HepG2 (cell line): Measurements from ENCODE around the gene ANO9. TPM values are rescaled to one million over a fixed set of nuclear protein-coding genes. Genes with fewer than 3 reads are reported as not detected.

Source experiments
- CAMTA2 ChIP-seq: sonication (generic); formaldehyde crosslinking; IDR thresholded peaks from 2 replicates; pipeline ENCODE4 v1.4.0; 2020; ENCODE audit warnings: mild to moderate bottlenecking, missing genetic modification reagents, borderline replicate concordance
- GTF3A ChIP-seq: sonication (generic); formaldehyde crosslinking; conservative IDR thresholded peaks from 2 replicates; pipeline ENCODE4 v1.4.0; 2020; ENCODE audit warnings: mild to moderate bottlenecking, missing genetic modification reagents
- KMT2B ChIP-seq: IDR thresholded peaks from 2 replicates; pipeline ENCODE4 v1.6.1; 2016; ENCODE audit warnings: missing genetic modification reagents, missing compliant biosample characterization
- MEIS2 ChIP-seq: sonication (generic); formaldehyde crosslinking; IDR thresholded peaks from 2 replicates; pipeline ENCODE4 v1.9.0; 2021; ENCODE audit warnings: mild to moderate bottlenecking, missing genetic modification reagents
- MTF1 ChIP-seq: sonication (generic); formaldehyde crosslinking; IDR thresholded peaks from 2 replicates; pipeline ENCODE4 v1.5.0; 2020; ENCODE audit warnings: missing genetic modification reagents
- MXD1 ChIP-seq: sonication (generic); formaldehyde crosslinking; IDR thresholded peaks from 2 replicates; pipeline ENCODE4 v1.4.0; 2020; ENCODE audit warnings: mild to moderate bottlenecking, missing genetic modification reagents
- NFKB2 ChIP-seq: sonication (generic); formaldehyde crosslinking; IDR thresholded peaks from 2 replicates; pipeline ENCODE4 v1.4.0; 2020; ENCODE audit warnings: missing genetic modification reagents, borderline replicate concordance
- PHF5A ChIP-seq: IDR thresholded peaks from one replicate; pipeline ENCODE4 v1.6.1; 2018; ENCODE audit warnings: low read depth, missing genetic modification reagents; ENCODE audit not compliant: unreplicated experiment
- PTBP1 ChIP-seq: fragments of 200-400 bp; formaldehyde crosslinking; IDR thresholded peaks from 2 replicates; pipeline ENCODE4 v1.6.1; 2018; ENCODE audit warnings: low read length, low read depth; ENCODE audit not compliant: poor library complexity, severe bottlenecking
- SMC3 ChIP-seq: IDR thresholded peaks from 2 replicates; pipeline ENCODE4 v1.6.1; 2011; ENCODE audit warnings: low read length, improper control_type of control experiment
- SRSF4 ChIP-seq: fragments of 200-400 bp; formaldehyde crosslinking; IDR thresholded peaks from one replicate; pipeline ENCODE4 v1.6.1; 2018; ENCODE audit warnings: mild to moderate bottlenecking, low read depth, low read length, moderate library complexity; ENCODE audit not compliant: poor library complexity, severe bottlenecking
- STAT5B ChIP-seq: sonication (generic); formaldehyde crosslinking; IDR thresholded peaks from 2 replicates; pipeline ENCODE4 v1.4.0; 2020; ENCODE audit warnings: missing genetic modification reagents
- ZBTB1 ChIP-seq: sonication (generic); formaldehyde crosslinking; IDR thresholded peaks from 2 replicates; pipeline ENCODE4 v1.4.0; 2020; ENCODE audit warnings: missing genetic modification reagents, borderline replicate concordance
- ZBTB40 ChIP-seq, 2 experiments: fragments of 450-650 bp in 1 of 2; sonication (generic) in 1 of 2; formaldehyde crosslinking in 1 of 2; IDR thresholded peaks; 2 replicates each; pipeline versions ENCODE4 v1.6.1 to v1.8.0; 2016 to 2022; ENCODE audit warnings: antibody characterized with exemption in 1 of 2, mild to moderate bottlenecking in 1 of 2, missing genetic modification reagents in 1 of 2
- ZNF12 ChIP-seq: sonication (generic); formaldehyde crosslinking; IDR thresholded peaks from 2 replicates; pipeline ENCODE4 v1.5.0; 2020; ENCODE audit warnings: missing genetic modification reagents
- ZNF468 ChIP-seq: sonication (generic); formaldehyde crosslinking; IDR thresholded peaks from 2 replicates; pipeline ENCODE4 v1.8.0; 2022; ENCODE audit warnings: mild to moderate bottlenecking, moderate library complexity, missing genetic modification reagents
- ZNF577 ChIP-seq: sonication (generic); formaldehyde crosslinking; IDR thresholded peaks from 2 replicates; pipeline ENCODE4 v1.4.0; 2020; ENCODE audit warnings: mild to moderate bottlenecking, low read depth, missing genetic modification reagents, borderline replicate concordance
- ZNF703 ChIP-seq: sonication (generic); formaldehyde crosslinking; IDR thresholded peaks from 2 replicates; pipeline ENCODE4 v1.5.1; 2020; ENCODE audit warnings: missing genetic modification reagents, mild to moderate bottlenecking, moderate library complexity, borderline replicate concordance
- ZNF766 ChIP-seq: sonication (generic); formaldehyde crosslinking; IDR thresholded peaks from 2 replicates; pipeline ENCODE4 v1.5.0; 2020; ENCODE audit warnings: missing genetic modification reagents, borderline replicate concordance
- ZNF782 ChIP-seq: sonication (generic); formaldehyde crosslinking; IDR thresholded peaks from 2 replicates; pipeline ENCODE4 v1.4.0; 2020; ENCODE audit warnings: missing genetic modification reagents, mild to moderate bottlenecking, borderline replicate concordance
- polyA plus RNA-seq, 8 experiments: library from polyadenylated mRNA; depleted of rRNA in 3 of 8; stranded (reverse) in 7 of 8; unstranded in 1 of 8; fragments of >200 nt; fragmentation: Illumina TruSeq in 4 of 8; extraction: Trizol in 4 of 8; gene quantifications; 2 replicates each; pipeline versions ENCODE4 v1.2.1 to v1.2.3, GENCODE V29; 2011 to 2016; ENCODE audit warnings: low read depth in 4 of 8, missing spikeins in 1 of 8, mixed read lengths in 1 of 8; ENCODE audit not compliant: insufficient read depth in 1 of 8
- total RNA-seq, 5 experiments: library from RNA; depleted of rRNA; stranded (reverse); fragments of >200 nt; fragmentation: Illumina TruSeq; extraction: Trizol; gene quantifications; 2 replicates each; pipeline ENCODE4 v1.2.3, GENCODE V29; 2016; ENCODE audit warnings: low read depth in 1 of 5

The ANO9 gene
- total and polyA plus RNA-seq, 2 of the 13 experiments (the other 11 are each of a cell fraction or from before 2014, with no cell fraction given): 8.9 to 14.3 TPM

GRCh38 chr11:416051-416756 is 25.6 kb downstream of the ANO9 start (continued):
- TF ChIP-seq ZNF703 (CRISPR knock-in tag): no peak
- no peak for TF ChIP-seq ZNF12
- no peak for TF ChIP-seq PHF5A (CRISPR knock-in tag)
- TF ChIP-seq NFKB2: 0 out of 2 replicates have a peak, but pooled peaks have one; percentile 5
- no peak for TF ChIP-seq ZBTB40 (IDR thresholded peaks at IDR 0.05)
- TF ChIP-seq ZBTB40 (CRISPR knock-in tag; IDR thresholded peaks at IDR 0.05): no peak
- peak; percentile 50; the same call in 1 of the 2 replicates for TF ChIP-seq MEIS2
- peak; percentile 8; the same call in 1 of the 2 replicates for TF ChIP-seq MXD1 (CRISPR knock-in tag)
- TF ChIP-seq ZNF468 (CRISPR knock-in tag): no peak
- no peak for TF ChIP-seq KMT2B (CRISPR knock-in tag)
- no peak for TF ChIP-seq SRSF4
- TF ChIP-seq STAT5B (CRISPR knock-in tag): no peak
- TF ChIP-seq CAMTA2 (CRISPR knock-in tag): no peak
- TF ChIP-seq MTF1 (CRISPR knock-in tag): no peak
- no peak for TF ChIP-seq ZNF766 (CRISPR knock-in tag)
- TF ChIP-seq SMC3: no peak
- no peak for TF ChIP-seq PTBP1
- no peak for TF ChIP-seq ZNF782 (CRISPR knock-in tag)
- no peak for TF ChIP-seq GTF3A
- TF ChIP-seq ZBTB1 (CRISPR knock-in tag): no peak
- no peak for TF ChIP-seq ZNF577 (CRISPR knock-in tag)
